ENCODE results near the gene UGT2B17.
"Not testable (repeated sequence)": the region's sequence is repeated elsewhere in the genome, so short reads cannot be mapped to it uniquely, and the experiment has no call there.

UGT2B17 gene

GRCh38 chr4:68535974-68536373 is 40.1 kb downstream of the UGT2B17 start:
- no peak overlapping the region for H3K27ac ChIP-seq (ENCODE audit: low read depth, low read length)
- H3K4me3 ChIP-seq (ENCODE audit: low read depth in 1 of 2, low read length in 2 of 2): no peak overlapping the region
- no peaks in the 10 kb centered on the region for H3K27me3 ChIP-seq (ENCODE audit: control insufficient read depth in 1 of 2, insufficient read depth in 2 of 2, low read length in 2 of 2)
- H3K9me3 ChIP-seq (ENCODE audit: control insufficient read depth in 1 of 2, low read length in 2 of 2): no peaks in the 10 kb centered on the region
- H3K9ac ChIP-seq (ENCODE audit: low read depth in 1 of 2, low read length in 2 of 2): no peak overlapping the region
- H3K36me3 ChIP-seq (ENCODE audit: control insufficient read depth in 1 of 2, insufficient read depth in 2 of 2, low read length in 2 of 2): peaks cover 3 to 4% of the 10 kb centered on the region in 2 donors
- no peaks in the 10 kb centered on the region for H3K4me1 ChIP-seq (ENCODE audit: control insufficient read depth in 1 of 2, insufficient read depth in 2 of 2, low read length in 2 of 2)

GRCh38 chr4:68522232-68522631 is 53.9 kb downstream of the UGT2B17 start:
- H3K9me3 ChIP-seq (ENCODE audit: control insufficient read depth in 1 of 2, low read length in 2 of 2); H3K27me3 ChIP-seq (ENCODE audit: control insufficient read depth in 1 of 2, insufficient read depth in 2 of 2, low read length in 2 of 2); H3K4me3 ChIP-seq (ENCODE audit: low read depth in 1 of 2, low read length in 2 of 2); H3K36me3 ChIP-seq (ENCODE audit: control insufficient read depth in 1 of 2, insufficient read depth in 2 of 2, low read length in 2 of 2); H3K4me1 ChIP-seq (ENCODE audit: control insufficient read depth in 1 of 2, insufficient read depth in 2 of 2, low read length in 2 of 2); H3K9ac ChIP-seq (ENCODE audit: low read depth in 1 of 2, low read length in 2 of 2); H3K27ac ChIP-seq (ENCODE audit: low read depth, low read length): not testable (repeated sequence)

GRCh38 chr4:68520985-68521384 is 55.1 kb downstream of the UGT2B17 start:
- H3K9ac ChIP-seq (ENCODE audit: low read depth in 1 of 2, low read length in 2 of 2): no peak overlapping the region
- H3K27ac ChIP-seq (ENCODE audit: low read depth, low read length): no peak overlapping the region
- no peaks in the 10 kb centered on the region for H3K4me1 ChIP-seq (ENCODE audit: control insufficient read depth in 1 of 2, insufficient read depth in 2 of 2, low read length in 2 of 2)
- no peak overlapping the region for H3K4me3 ChIP-seq (ENCODE audit: low read depth in 1 of 2, low read length in 2 of 2)
- H3K27me3 ChIP-seq (ENCODE audit: control insufficient read depth in 1 of 2, insufficient read depth in 2 of 2, low read length in 2 of 2): no peaks in the 10 kb centered on the region
- H3K9me3 ChIP-seq (ENCODE audit: control insufficient read depth in 1 of 2, low read length in 2 of 2): no peaks in the 10 kb centered on the region
- no peaks in the 10 kb centered on the region for H3K36me3 ChIP-seq (ENCODE audit: control insufficient read depth in 1 of 2, insufficient read depth in 2 of 2, low read length in 2 of 2)

- H3K36me3 ChIP-seq (ENCODE audit: control insufficient read depth in 1 of 2, insufficient read depth in 2 of 2, low read length in 2 of 2): no peaks in the 10 kb centered on the region
- no peak overlapping the region for H3K4me3 ChIP-seq (ENCODE audit: low read depth in 1 of 2, low read length in 2 of 2)
- H3K9me3 ChIP-seq (ENCODE audit: control insufficient read depth in 1 of 2, low read length in 2 of 2): no peaks in the 10 kb centered on the region
- no peaks in the 10 kb centered on the region for H3K4me1 ChIP-seq (ENCODE audit: control insufficient read depth in 1 of 2, insufficient read depth in 2 of 2, low read length in 2 of 2)
- no peak overlapping the region for H3K27ac ChIP-seq (ENCODE audit: low read depth, low read length)
- no peaks in the 10 kb centered on the region for H3K27me3 ChIP-seq (ENCODE audit: control insufficient read depth in 1 of 2, insufficient read depth in 2 of 2, low read length in 2 of 2)
- H3K9ac ChIP-seq (ENCODE audit: low read depth in 1 of 2, low read length in 2 of 2): no peak overlapping the region
Observed at GRCh38 chr4:68518889-68519288, 57.2 kb downstream of the UGT2B17 start.

GRCh38 chr4:68505452-68505851 is 70.7 kb downstream of the UGT2B17 start:
- not testable (repeated sequence) for H3K9ac ChIP-seq (ENCODE audit: low read depth in 1 of 2, low read length in 2 of 2); H3K4me1 ChIP-seq (ENCODE audit: control insufficient read depth in 1 of 2, insufficient read depth in 2 of 2, low read length in 2 of 2); H3K9me3 ChIP-seq (ENCODE audit: control insufficient read depth in 1 of 2, low read length in 2 of 2); H3K27ac ChIP-seq (ENCODE audit: low read depth, low read length); H3K4me3 ChIP-seq (ENCODE audit: low read depth in 1 of 2, low read length in 2 of 2); H3K27me3 ChIP-seq (ENCODE audit: control insufficient read depth in 1 of 2, insufficient read depth in 2 of 2, low read length in 2 of 2); H3K36me3 ChIP-seq (ENCODE audit: control insufficient read depth in 1 of 2, insufficient read depth in 2 of 2, low read length in 2 of 2)

- not testable (repeated sequence) for H3K27me3 ChIP-seq (ENCODE audit: control insufficient read depth in 1 of 2, insufficient read depth in 2 of 2, low read length in 2 of 2); H3K9me3 ChIP-seq (ENCODE audit: control insufficient read depth in 1 of 2, low read length in 2 of 2); H3K4me1 ChIP-seq (ENCODE audit: control insufficient read depth in 1 of 2, insufficient read depth in 2 of 2, low read length in 2 of 2); H3K9ac ChIP-seq (ENCODE audit: low read depth in 1 of 2, low read length in 2 of 2); H3K4me3 ChIP-seq (ENCODE audit: low read depth in 1 of 2, low read length in 2 of 2); H3K27ac ChIP-seq (ENCODE audit: low read depth, low read length); H3K36me3 ChIP-seq (ENCODE audit: control insufficient read depth in 1 of 2, insufficient read depth in 2 of 2, low read length in 2 of 2)
Observed at GRCh38 chr4:68504836-68505235, 71.3 kb downstream of the UGT2B17 start.

- H3K4me3 ChIP-seq (ENCODE audit: low read depth in 1 of 2, low read length in 2 of 2); H3K27ac ChIP-seq (ENCODE audit: low read depth, low read length): not testable (repeated sequence)
Observed at GRCh38 chr4:68503462-68503861, 72.7 kb downstream of the UGT2B17 start.

GRCh38 chr4:68499021-68499420 is 77.1 kb downstream of the UGT2B17 start:
- Histone ChIP-seq H3K36me3 (ENCODE audit: control insufficient read depth in 1 of 2, insufficient read depth in 2 of 2, low read length in 2 of 2) (no peaks in the 10 kb centered on the region), H3K9me3 (ENCODE audit: control insufficient read depth in 1 of 2, low read length in 2 of 2) (no peaks in the 10 kb centered on the region), H3K9ac (ENCODE audit: low read depth in 1 of 2, low read length in 2 of 2) (no peak overlapping the region), H3K27me3 (ENCODE audit: control insufficient read depth in 1 of 2, insufficient read depth in 2 of 2, low read length in 2 of 2) (no peaks in the 10 kb centered on the region), H3K4me3 (ENCODE audit: low read depth in 1 of 2, low read length in 2 of 2) (no peak overlapping the region), H3K4me1 (ENCODE audit: control insufficient read depth in 1 of 2, insufficient read depth in 2 of 2, low read length in 2 of 2) (no peaks in the 10 kb centered on the region), H3K27ac (ENCODE audit: low read depth, low read length) (no peak overlapping the region)

More at GRCh38 chr4:68503462-68503861, 72.7 kb downstream of the UGT2B17 start:
- H3K27me3 ChIP-seq (ENCODE audit: control insufficient read depth in 1 of 2, insufficient read depth in 2 of 2, low read length in 2 of 2); H3K9me3 ChIP-seq (ENCODE audit: control insufficient read depth in 1 of 2, low read length in 2 of 2); H3K4me1 ChIP-seq (ENCODE audit: control insufficient read depth in 1 of 2, insufficient read depth in 2 of 2, low read length in 2 of 2); H3K9ac ChIP-seq (ENCODE audit: low read depth in 1 of 2, low read length in 2 of 2); H3K36me3 ChIP-seq (ENCODE audit: control insufficient read depth in 1 of 2, insufficient read depth in 2 of 2, low read length in 2 of 2): not testable (repeated sequence)

GRCh38 chr4:68498413-68499007 is 77.6 kb downstream of the UGT2B17 start:
- H3K9ac ChIP-seq (ENCODE audit: low read depth in 1 of 2, low read length in 2 of 2): no peak overlapping the region

GRCh38 chr4:68494688-68495087 is 81.4 kb downstream of the UGT2B17 start:
- no peaks in the 10 kb centered on the region for H3K9me3 ChIP-seq (ENCODE audit: control insufficient read depth in 1 of 2, low read length in 2 of 2)
- no peak overlapping the region for H3K27ac ChIP-seq (ENCODE audit: low read depth, low read length)
- no peaks in the 10 kb centered on the region for H3K27me3 ChIP-seq (ENCODE audit: control insufficient read depth in 1 of 2, insufficient read depth in 2 of 2, low read length in 2 of 2)
- H3K4me1 ChIP-seq (ENCODE audit: control insufficient read depth in 1 of 2, insufficient read depth in 2 of 2, low read length in 2 of 2): no peaks in the 10 kb centered on the region
- no peak overlapping the region for H3K9ac ChIP-seq (ENCODE audit: low read depth in 1 of 2, low read length in 2 of 2)
- H3K36me3 ChIP-seq (ENCODE audit: control insufficient read depth in 1 of 2, insufficient read depth in 2 of 2, low read length in 2 of 2): no peaks in the 10 kb centered on the region
- H3K4me3 ChIP-seq (ENCODE audit: low read depth in 1 of 2, low read length in 2 of 2): no peak overlapping the region

More at GRCh38 chr4:68498413-68499007, 77.6 kb downstream of the UGT2B17 start:
- Histone ChIP-seq H3K4me3 (ENCODE audit: low read depth in 1 of 2, low read length in 2 of 2) (no peak overlapping the region), H3K4me1 (ENCODE audit: control insufficient read depth in 1 of 2, insufficient read depth in 2 of 2, low read length in 2 of 2) (no peaks in the 10 kb centered on the region), H3K27ac (ENCODE audit: low read depth, low read length) (no peak overlapping the region), H3K27me3 (ENCODE audit: control insufficient read depth in 1 of 2, insufficient read depth in 2 of 2, low read length in 2 of 2) (no peaks in the 10 kb centered on the region), H3K9me3 (ENCODE audit: control insufficient read depth in 1 of 2, low read length in 2 of 2) (no peaks in the 10 kb centered on the region), H3K36me3 (ENCODE audit: control insufficient read depth in 1 of 2, insufficient read depth in 2 of 2, low read length in 2 of 2) (no peaks in the 10 kb centered on the region)
